HepG2 (cell line): Measurements from ENCODE around the gene BTG2.

Source experiments
- PTBP1 ChIP-seq: fragments of 200-400 bp; formaldehyde crosslinking; IDR thresholded peaks from 2 replicates; pipeline ENCODE4 v1.6.1; 2018; ENCODE audit warnings: low read length, low read depth; ENCODE audit not compliant: poor library complexity, severe bottlenecking
- ZFP91 ChIP-seq: sonication (generic); formaldehyde crosslinking; IDR thresholded peaks from 2 replicates; pipeline ENCODE4 v1.9.0; 2022; ENCODE audit warnings: missing genetic modification reagents, mild to moderate bottlenecking, borderline replicate concordance
- ZNF121 ChIP-seq: sonication (generic); formaldehyde crosslinking; IDR thresholded peaks from 2 replicates; pipeline ENCODE4 v1.5.0; 2020; ENCODE audit warnings: mild to moderate bottlenecking, missing genetic modification reagents
- ZNF280B ChIP-seq: sonication (generic); formaldehyde crosslinking; IDR thresholded peaks from 2 replicates; pipeline ENCODE4 v1.5.0; 2020; ENCODE audit warnings: missing genetic modification reagents, mild to moderate bottlenecking, borderline replicate concordance

- no peak for TF ChIP-seq PTBP1
- no peak for TF ChIP-seq ZNF280B (CRISPR knock-in tag)
- TF ChIP-seq ZFP91, result no peak
- no peak for TF ChIP-seq ZNF121 (CRISPR knock-in tag)
Observed at GRCh38 chr1:203324105-203325025, 19.0 kb downstream of the BTG2 start.
